Kidney (tissue), 14 donors: Measurements from ENCODE around the gene REST. TPM values are rescaled to one million over a fixed set of nuclear protein-coding genes. Genes with fewer than 3 reads are reported as not detected.

Source experiments
- DNase-seq, 5 donors: peaks; one replicate each; pipeline ENCODE4 v3.0.0-alpha.2; 2013 to 2020
- FAIRE-seq: peaks from 2 replicates; lab custom pipeline; 2012; peaks lifted over from hg19 to GRCh38; lab: Jason Lieb, UNC
- H3K27ac ChIP-seq, 2 donors: one replicate each; pipeline ENCODE4 v1.7.0; 2013; ENCODE audit warnings: low read depth in 2 of 2, low read length in 2 of 2, inconsistent platforms in 1 of 2
- H3K27me3 ChIP-seq: one replicate; pipeline ENCODE4 v1.7.1; 2013; ENCODE audit warnings: low read length, inconsistent platforms; ENCODE audit not compliant: control insufficient read depth, insufficient read depth
- H3K36me3 ChIP-seq, 3 donors: one replicate each; pipeline versions ENCODE4 v1.7.0 to v1.7.1; 2013; ENCODE audit warnings: low read length in 3 of 3, control low read depth in 1 of 3, inconsistent platforms in 1 of 3; ENCODE audit not compliant: insufficient read depth in 3 of 3, control insufficient read depth in 2 of 3
- H3K4me1 ChIP-seq, 3 donors: one replicate each; pipeline versions ENCODE4 v1.7.0 to v1.7.1; 2013; ENCODE audit warnings: low read length in 3 of 3, inconsistent platforms in 1 of 3, low read depth in 1 of 3; ENCODE audit not compliant: control insufficient read depth in 2 of 3, insufficient read depth in 2 of 3
- H3K4me3 ChIP-seq, 3 donors: one replicate each; pipeline versions ENCODE4 v1.7.0 to v1.8.1; 2013; ENCODE audit warnings: low read length in 3 of 3, control low read depth in 1 of 3, inconsistent platforms in 1 of 3
- H3K9ac ChIP-seq, 3 donors: one replicate each; pipeline versions ENCODE4 v1.7.0 to v1.7.1; 2013; ENCODE audit warnings: low read length in 3 of 3, control low read depth in 1 of 3, inconsistent platforms in 1 of 3
- H3K9me3 ChIP-seq, 3 donors: one replicate each; pipeline versions ENCODE4 v1.7.0 to v1.7.1; 2013; ENCODE audit warnings: low read length in 3 of 3, control low read depth in 1 of 3, inconsistent platforms in 1 of 3; ENCODE audit not compliant: control insufficient read depth in 2 of 3, insufficient read depth in 1 of 3
- CTCF ChIP-seq: IDR thresholded peaks from 3 replicates; pipeline ENCODE4 v1.5.1; 2012; ENCODE audit warnings: mild to moderate bottlenecking, moderate library complexity, borderline replicate concordance; ENCODE audit not compliant: insufficient read depth; ENCODE audit errors: extremely low read depth
- intact Hi-C: fragments of 100-400 bp; cut with DNase I; formaldehyde crosslinking; loops from one replicate; pipeline ENCODE4 v1.11.1; 2022
- polyA plus RNA-seq: library from polyadenylated mRNA; stranded (reverse); fragments of 350-450 nt; fragmentation: Illumina TruSeq; extraction: RNeasy Lipid Tissue Mini Kit (QIAGEN cat#74804); gene quantifications from one replicate; pipeline ENCODE4 v1.2.3, GENCODE V29; 2014; ENCODE audit warnings: low read depth, low replicate concordance; ENCODE audit not compliant: insufficient read depth
- total RNA-seq: library from RNA; stranded (reverse); fragmentation: NEBNext Ultra II Directional; extraction: Animal tissue kit (Norgen Biotek cat#: 25700); gene quantifications from one replicate; pipeline ENCODE4 v1.2.1, GENCODE V29; 2021
- donor health status: control.
- donor health status: control.
- donor health status: control.
- donor health status: control.
- donor health status: control.
- donor health status: DM: yes; HTN: yes; CAD: no.
- donor health status: Normal renal cell carcinoma (clear cell type).

Gene REST
- total and polyA plus RNA-seq, 2 donors from 2014 or later: 5.9 to 54.7 TPM

- intact Hi-C loops: no loop called here
These were observed 32.7 kb downstream of the REST start for GRCh38 chr4:56940403-56940802.

GRCh38 chr4:56940971-56941370 lies 33.3 kb downstream of the REST start:
- DNase-seq: no peak
- H3K36me3 ChIP-seq: peaks cover 0 to 5% (median 2%) of the 10 kb centered on the region in 3 donors
- no peak for TF ChIP-seq CTCF
- H3K4me3 ChIP-seq: no peak overlapping the region
- H3K4me1 ChIP-seq: no peaks in the 10 kb centered on the region
- intact Hi-C loops: no loop called here
- no peak for FAIRE-seq
- H3K9me3 ChIP-seq: no peaks in the 10 kb centered on the region
- no peak overlapping the region for H3K27ac ChIP-seq
- no peak overlapping the region for H3K9ac ChIP-seq
- H3K27me3 ChIP-seq: no peaks in the 10 kb centered on the region

More at GRCh38 chr4:56940403-56940802, 32.7 kb downstream of the REST start:
- no peak for FAIRE-seq
- no peak overlapping the region for H3K4me3 ChIP-seq
- peaks cover 0 to 5% (median 2%) of the 10 kb centered on the region in 3 donors for H3K36me3 ChIP-seq
- no peaks in the 10 kb centered on the region for H3K4me1 ChIP-seq
- DNase-seq: no peak
- no peak for TF ChIP-seq CTCF
- H3K9ac ChIP-seq: no peak overlapping the region
- H3K27me3 ChIP-seq: no peaks in the 10 kb centered on the region
- no peaks in the 10 kb centered on the region for H3K9me3 ChIP-seq
- H3K27ac ChIP-seq: no peak overlapping the region

GRCh38 chr4:56941403-56941802 lies 33.7 kb downstream of the REST start:
- Histone ChIP-seq H3K27me3 (no peaks in the 10 kb centered on the region), H3K4me3 (no peak overlapping the region), H3K27ac (no peak overlapping the region), H3K9ac (no peak overlapping the region), H3K36me3 (peaks cover 0 to 5% (median 2%) of the 10 kb centered on the region in 3 donors), H3K4me1 (no peaks in the 10 kb centered on the region), H3K9me3 (no peaks in the 10 kb centered on the region)
- intact Hi-C loops: no loop called here
- FAIRE-seq (no peak), DNase-seq (no peak)
- TF ChIP-seq CTCF: no peak
